ENCODE measurements around the gene NAPSA. TPM values are rescaled to one million over a fixed set of nuclear protein-coding genes. Genes with fewer than 3 reads are reported as not detected.
A peak's percentile ranks its signal among the peaks of the same experiment; 100 is the strongest.
"Not testable (repeated sequence)": the region's sequence is repeated elsewhere in the genome, so short reads cannot be mapped to it uniquely, and the experiment has no call there.

Gene NAPSA
- total RNA-seq, 1 donor from 2014 or later = 0.40 TPM

DNA sequence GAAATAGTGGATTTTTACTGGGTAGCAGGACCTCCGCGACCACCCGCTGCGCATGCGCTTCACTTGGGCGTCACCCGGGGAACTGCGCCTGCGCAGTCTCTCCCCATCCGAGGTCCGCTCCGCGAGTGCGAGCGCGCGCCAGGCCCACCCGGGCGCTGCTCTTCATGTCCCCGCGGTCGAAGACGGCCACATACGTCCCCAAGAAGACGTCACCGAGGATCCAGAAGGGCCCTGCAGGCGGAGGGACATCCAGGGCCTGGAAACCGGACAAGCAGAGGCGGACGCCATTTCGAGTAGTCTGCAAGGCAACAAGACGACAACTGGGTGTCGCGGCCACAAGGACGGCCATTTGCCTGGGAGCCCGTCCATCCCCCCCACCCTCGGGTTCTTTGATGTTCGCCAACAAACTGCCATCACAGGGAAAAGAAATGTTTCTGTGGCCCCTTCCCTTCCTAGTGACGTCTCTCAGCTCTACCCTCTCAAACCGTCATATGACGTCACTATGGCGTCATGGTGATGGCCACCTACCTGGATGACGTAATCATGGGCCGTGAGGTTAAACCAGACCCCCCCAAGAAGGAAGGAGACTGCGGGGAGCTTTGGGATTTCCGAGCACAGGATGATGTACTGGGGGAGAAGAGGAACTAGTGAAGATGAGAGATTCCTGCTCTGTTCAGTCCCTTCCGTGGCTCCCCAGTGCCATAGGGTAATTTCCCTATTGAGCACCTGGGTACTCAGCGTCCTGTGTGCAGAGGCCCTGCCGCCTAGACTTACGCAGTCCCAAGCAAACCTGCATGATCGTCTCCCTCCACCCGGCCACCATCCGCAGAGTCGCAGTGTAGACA is 6.7 kb downstream of the NAPSA start:
- ATAC-seq = peak; percentile 39

DNA sequence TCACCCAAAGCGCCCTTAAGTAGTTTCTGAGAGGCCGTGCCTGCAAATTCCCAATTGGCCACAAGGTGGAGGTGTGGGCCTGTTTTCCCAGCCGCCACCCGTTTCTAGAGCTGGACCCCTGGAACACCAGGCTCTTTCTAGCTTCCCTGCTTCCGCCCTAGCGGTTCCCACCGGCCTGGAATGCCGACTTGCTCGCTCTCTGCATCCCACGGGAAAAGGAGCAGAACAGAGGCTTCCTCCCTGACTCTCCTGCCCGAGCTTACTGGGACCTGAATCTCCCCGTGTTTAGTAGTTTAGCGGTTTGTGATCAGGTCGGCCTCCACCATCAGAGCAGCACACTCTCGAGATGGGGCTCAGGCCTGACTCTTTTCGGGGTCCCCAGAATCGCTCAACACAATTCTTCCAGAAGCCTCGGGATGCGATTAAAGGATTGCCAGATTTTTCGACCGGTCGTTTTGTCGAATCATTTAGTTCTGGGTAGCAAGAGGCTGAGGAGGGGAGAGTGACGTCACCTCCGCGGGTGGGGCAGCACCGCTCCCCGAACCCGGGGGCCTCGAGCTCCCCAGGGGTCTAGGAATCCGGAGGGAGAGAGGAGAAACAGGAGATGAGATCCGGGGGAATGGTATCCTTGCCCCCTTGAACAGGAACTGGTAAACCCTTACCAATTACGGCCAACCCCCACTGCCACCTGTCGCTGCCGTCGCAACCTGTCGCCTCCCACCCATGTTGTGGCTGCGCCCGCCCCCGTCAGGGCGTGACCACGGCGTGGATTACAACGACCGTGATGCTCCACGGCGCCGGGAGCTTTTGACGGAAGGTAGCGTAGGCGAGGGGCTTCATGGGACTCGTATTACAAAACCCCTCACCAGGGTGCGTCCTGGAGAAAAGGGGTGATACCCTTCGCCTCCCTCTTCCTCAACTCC is 8.0 kb downstream of the NAPSA start:
- ATAC-seq = peak; percentile 62

DNA sequence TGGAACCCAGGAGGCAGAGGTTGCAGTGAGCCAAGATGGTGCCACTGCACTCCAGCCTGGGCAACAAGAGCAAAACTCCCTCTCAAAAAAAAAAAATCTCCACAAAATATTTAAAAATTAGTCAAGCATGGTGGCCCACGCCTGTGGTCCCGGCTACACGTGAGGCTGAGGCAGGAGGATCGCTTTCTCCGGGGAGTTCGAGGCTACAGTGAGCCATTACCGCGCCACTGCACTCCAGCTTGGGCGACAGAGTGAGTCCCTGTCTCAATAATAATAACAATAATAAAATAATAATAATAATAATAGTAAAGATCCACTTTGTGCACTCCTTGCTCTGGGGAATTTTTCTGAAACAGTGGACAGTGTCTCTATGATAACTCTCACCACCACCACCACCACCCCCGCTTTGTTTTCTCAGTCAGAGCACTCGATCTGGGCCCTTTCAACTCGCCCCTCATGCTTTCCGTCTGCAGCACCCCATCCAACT is 8.7 kb downstream of the NAPSA start:
- ATAC-seq = no peak

DNA sequence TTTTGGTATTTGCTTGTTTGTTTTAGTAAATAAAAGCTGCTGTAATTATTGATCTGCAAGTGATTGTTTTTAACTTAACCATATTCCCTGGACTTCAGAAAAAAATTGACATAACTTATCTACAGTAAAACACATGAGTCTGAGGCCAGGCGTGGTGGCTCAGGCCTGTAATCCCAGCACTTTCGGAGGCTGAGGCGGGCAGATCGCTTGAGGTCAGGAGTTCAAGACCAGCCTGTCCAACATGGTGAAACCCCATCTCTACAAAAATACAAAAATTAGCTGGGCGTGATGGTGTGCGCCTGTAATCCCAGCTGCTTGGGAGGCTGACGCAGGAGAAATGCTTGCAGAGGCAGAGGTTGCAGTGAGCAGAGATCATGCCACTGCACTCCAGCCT is 12.0 kb downstream of the NAPSA start:
- ATAC-seq = not testable (repeated sequence)

DNA sequence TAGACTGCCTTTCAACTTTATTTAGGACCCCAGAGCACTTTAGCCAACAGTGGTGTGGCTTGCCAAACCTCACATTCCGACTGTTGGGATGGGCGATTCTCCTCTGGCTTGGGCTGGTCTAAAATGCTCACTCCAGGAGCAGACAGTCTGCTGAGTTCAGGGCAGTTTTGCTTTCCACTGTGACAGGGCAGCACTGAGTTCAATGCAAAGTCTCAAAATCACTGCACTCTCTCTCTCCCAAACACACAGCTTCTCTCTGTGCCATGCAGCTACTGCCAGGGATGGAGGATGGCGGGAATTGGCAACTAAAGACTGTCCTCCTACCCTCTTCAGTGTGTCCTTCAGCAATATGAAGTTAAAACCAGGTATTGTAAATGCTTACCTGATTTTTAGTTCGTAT is 13.2 kb downstream of the NAPSA start:
- ATAC-seq = no peak

DNA sequence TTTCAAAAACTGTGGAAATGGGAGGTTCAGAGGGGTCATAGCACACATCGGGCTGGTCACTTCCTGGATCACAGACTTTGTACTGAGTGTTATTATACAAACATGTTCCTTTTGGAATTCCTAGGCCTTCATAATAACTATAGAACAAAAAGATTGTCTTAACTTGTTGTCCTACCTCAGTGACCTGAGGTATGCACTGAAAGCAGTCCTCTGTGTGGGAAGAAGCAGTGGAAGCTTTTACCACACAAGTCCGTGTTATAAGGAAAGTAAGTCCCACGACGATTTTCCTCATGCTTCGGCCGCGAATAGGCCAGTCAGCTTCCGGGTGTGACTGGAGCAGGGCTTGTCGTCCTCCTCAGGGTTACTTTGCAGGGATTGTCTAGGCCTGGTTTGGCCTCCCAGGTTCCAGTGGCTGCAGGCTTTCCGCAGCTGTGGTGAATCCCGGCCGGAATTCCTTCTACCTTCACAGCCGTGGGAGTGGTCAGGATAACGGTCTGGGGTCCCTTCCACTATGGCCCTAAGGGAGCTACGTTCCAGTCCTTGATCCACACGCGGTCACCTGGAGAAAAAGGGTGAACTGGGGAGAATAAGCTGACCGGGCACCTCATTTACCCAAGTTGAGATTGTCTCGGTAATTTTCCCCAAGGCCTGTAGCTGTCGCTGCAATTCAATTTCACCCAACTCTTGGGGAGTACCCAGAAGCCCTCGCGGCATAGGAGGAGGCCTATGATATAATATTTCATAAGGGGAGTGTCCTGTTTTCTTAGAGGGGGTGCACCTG is 16.0 kb downstream of the NAPSA start:
- no peak for ATAC-seq

DNA sequence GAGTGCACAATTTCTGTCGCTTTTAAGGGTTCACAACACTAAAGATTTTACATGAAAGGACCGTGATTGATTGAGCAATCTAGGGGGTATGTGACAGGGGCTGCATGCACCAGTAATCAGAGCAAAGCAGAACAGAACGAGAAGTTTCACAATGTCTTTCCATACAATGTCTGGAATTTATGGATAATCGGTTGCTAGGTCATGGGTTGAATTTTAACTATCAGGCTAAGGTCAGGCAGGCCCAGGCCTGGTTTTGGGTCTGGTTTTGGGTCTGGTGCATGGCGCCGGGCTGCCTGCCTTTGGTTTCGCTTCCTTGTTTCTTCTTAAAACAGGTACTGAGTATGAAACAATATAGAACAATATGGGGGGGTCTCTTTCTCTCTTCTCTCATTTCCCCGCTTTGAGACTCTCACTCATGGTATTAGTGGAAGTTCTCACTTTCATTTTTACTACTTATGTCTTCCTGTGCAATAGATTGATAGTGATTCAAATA is 18.3 kb downstream of the NAPSA start:
- ATAC-seq = not testable (repeated sequence)

DNA sequence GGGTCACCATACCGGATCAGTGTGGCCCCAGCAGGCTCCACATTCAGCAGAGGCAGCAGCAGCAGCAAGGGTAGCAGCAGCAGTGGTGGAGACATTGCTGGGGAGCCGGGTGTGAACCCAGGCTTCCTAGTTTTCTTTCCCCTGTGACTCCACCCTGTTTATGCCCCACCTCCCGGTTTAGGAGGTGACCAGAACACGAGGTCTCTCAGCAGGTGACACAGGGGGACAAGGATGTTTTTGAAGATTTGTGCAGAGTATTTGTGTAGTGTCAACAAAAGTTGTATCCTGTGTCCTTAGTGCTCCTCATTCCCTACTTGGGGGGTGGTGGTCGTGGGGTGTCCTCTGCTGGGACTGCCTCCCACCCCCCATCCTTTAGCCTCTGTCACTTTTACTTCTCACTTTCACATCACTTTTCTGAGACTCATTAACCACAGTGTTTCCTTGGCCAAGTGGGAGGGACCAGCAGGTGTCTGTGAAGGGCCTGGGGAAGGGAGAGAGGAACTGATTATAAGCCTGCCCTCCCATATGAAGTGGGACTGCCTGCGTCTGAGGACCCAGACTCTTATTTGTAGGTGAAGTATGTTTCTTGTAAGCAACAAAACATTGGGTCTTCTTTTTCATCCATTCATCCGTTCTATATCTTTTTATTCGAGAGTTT is 20.6 kb downstream of the NAPSA start:
- ATAC-seq = peak; percentile 58

DNA sequence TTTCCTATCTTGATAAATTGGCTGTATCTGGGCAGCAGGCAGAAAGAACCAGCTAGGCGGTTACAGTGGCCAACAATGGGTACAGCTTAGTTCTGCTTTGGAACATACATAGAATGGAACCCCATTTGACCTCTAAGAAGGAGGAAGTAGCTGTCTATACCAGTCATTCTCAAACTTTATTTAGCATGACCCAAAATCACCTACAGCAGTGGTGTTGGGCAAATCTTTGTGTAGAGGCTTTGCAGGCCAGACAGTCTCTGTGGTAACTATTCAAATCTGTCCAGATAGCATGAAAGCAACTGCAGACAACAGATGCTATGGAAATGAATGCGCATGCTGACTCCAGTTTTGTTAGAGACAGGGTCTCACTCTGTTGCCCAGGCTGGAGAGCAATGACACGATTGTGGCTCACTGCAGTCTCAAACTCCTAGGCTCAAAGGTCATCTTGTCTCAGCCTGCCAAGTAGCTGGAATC is 24.3 kb downstream of the NAPSA start:
- ATAC-seq = peak; percentile 43

DNA sequence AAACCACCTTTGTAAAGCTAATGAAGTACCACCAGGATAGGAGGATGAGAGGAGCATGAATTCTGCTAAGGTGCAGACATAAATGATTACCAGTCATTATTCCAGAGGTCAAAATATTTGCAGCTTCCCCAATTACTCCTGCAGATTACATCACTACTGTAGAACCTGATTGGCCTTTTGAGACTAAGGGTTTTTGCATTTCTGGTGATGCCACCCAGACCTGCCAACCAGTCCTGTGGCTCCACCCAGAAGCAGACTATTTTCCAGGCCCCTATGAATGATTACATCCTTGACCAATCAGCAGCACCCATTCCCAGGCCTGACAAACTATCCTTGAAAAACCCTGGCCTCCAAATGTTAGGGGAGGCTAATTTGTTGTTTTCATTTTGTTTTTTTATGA is 25.1 kb downstream of the NAPSA start:
- ATAC-seq = no peak

DNA sequence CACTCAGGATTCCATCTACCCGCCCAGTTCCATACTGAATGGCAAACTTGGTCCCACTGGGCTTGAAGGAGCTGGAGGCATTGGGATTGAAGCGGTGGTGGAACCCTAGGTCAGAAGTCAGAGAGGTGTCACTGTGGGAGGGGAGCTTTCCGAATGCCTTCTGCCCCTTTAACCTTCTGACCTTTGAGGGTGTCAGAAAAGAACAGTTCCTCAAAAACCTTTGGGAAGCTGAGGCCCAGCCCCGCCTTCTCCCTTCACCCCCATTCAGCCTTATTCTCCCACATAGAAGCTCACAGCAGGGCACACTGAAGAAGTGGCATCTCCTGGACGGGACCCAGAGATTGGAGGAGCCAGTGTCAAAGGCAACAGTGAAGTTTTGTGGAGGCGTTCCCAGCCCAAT is 28.4 kb downstream of the NAPSA start:
- not testable (repeated sequence) for ATAC-seq

DNA sequence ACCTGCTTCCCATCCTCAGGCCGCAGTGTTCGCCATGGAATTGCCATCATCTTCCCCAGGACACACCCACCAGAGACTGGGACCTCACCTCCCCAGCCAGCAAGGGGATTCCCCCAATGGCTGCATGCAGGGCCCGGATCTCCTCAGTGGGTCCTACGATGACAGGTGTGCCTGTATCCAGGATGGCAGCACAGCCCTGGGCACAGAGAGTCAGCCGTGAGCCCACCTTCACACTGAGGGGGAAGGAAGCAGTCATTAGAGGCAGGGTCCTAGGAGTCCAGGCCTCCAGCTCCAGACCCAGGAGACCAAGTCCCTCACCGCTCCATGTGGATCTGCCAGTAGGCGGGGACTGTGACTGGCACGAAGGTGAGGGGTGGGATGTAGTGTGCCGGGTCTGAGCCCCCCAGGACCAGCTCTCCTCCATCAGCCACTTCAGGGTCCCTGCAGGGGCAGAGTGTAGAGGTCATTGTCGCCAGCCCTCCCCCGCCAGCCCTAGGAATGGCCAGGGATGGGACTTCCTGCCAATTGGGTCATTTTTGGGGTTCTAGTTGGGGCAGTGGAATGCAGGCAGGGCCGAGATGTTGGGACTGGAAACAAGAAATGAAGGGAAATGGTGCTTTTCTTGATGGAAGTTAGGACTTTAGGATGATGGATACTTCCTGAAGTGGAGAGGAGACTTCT is 30.6 kb downstream of the NAPSA start:
- no peak for ATAC-seq

DNA sequence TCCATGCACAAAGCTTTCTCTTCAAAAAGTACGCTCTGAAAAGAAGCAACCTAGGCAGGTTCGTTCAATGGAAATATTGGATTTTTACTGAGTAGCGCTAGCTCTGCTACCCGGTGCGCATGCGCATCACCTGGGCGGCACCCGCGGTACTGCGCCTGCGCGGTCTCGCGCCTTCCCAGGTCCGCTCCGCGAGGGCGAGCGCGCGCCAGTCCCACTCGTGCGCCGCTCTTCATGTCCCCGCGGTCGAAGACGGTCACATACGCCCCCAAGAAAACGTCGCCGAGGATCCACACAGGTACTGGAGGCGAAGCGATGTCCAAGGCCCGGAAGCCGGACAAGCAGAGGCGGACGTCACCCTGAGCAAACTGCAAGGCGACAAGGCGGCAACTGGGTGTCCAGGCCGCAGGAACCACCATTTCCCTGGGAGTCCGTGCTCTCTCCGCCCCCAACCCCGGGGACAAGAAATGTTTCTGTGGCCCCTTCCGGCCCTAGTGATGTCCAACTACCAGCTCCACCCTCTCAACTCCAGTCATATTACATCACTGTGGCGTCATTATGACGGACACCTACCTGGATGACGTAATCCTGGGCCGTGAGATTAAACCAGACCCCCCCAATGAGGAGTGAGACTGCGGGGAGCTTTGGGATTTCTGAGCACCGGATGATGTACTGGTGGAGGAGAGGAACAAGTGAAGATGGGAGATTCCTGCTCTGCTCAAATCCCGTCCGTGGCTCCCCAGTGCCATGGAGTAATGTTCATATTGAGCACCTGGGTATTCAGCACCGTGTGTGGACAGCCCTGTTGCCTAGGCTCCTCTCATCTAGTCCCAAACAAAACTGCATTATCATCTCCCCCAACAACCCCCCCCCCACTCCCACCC is 31.5 kb downstream of the NAPSA start:
- ATAC-seq = peak; percentile 20

DNA sequence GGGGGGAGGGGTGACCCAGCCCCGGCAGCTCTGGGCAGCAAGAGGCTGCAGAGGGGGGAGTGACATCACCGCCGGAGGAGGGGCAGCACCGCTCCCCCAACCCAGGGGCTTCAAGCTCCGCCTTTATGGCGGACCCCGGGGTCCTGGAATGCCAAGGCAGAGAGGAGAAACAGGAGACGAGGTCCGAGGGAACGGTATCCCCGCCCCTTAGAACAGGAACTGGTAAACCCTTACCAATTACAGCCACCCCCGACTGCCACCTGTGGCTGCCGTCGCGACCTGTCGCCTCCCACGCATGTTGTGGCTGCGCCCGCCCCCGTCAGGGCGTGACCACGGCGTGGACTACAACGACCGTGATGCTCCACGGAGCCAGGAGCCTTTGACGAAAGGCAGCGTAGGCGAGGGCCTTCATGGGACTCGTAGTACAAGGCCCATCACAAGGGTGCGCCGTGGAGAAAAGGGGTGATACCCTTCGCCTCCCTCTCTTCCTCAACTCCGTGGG is 32.2 kb downstream of the NAPSA start:
- peak; percentile 53 for ATAC-seq

DNA sequence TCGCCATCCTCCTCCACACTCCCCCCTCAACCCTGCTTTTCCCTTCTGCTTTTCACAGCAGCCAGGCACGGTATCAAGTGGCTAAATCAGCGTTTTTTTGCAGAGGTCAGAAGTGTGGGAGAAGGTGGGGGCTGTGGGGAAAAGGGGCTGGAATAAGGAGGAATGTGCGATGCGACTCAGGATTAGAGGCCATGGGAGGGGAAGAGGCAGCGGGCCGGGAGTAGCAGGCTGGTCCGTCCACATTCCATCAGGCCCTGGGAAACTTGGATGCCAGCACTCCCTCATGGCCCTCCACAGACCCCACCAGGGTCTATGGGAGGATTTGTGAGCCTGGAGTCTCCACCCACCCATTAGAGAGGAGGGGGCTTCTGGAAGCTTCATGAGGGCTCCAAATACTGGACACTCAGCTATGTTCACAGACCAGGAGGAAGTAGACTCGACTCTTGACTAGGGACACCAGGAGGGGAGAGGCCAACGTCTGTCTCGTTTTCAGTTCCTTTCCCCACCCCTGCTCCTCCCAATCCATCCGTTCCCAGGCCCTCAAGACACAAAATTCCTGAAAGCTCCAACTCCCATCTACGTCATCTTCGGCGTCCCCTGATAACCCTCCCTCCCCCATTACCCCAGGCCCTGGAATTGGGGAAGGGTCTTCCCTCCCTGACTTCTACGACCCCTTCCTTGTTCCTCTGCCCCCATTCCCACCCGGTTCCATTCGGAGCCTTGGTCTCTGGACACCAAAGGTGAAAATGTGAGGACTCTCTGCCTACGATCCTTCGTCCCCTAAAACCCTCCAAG is 33.0 kb downstream of the NAPSA start:
- ATAC-seq = no peak

DNA sequence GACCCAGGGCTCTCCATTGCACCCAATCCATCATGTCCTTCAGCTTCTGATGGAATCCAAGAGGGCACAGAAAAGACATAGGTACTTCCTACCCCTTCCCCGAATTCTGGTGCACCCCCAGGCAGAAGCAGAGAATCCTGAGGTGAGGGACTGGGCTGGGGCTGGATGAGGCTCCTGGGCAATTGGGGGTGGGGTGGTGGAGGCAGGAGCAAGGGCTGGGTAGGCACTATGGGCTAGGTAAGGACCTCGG is 33.5 kb downstream of the NAPSA start:
- ATAC-seq = no peak

DNA sequence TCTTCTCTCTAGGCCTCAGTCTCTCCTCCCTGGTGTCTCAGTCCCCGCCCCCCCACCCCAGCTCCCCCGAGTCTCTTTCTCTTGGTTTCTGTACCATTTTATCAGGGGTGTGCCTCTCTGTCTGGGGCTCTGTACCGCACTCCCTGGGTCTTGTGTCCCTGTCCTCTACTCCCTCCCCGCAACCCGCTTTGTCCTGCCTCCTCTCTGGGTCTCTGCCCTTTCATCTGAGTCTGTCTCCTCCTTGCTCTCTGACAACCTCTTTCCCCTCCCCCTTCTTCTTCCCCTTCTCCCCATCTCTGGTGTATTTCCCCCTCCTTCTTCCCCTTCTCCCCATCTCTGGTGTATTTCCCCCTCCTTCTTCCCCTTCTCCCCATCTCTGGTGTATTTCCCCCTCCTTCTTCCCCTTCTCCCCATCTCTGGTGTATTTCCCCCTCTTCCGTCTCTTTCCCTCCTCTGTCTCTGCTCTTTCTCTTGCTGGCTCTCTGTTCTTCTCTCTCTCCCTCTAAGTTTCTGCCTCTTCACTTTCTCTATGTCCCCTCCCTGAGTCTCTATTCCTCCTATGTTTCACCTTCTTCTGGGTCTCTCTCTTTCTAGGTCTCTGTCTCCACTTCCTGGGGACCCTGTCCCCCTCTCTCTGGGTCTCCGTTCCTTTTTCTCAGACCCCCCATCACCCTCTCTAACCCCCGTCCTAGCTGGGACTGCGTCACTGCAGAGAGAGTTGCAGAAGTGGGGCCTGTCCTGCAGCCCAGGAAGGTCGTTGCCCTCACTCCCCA is 34.0 kb downstream of the NAPSA start:
- no peak for ATAC-seq

DNA sequence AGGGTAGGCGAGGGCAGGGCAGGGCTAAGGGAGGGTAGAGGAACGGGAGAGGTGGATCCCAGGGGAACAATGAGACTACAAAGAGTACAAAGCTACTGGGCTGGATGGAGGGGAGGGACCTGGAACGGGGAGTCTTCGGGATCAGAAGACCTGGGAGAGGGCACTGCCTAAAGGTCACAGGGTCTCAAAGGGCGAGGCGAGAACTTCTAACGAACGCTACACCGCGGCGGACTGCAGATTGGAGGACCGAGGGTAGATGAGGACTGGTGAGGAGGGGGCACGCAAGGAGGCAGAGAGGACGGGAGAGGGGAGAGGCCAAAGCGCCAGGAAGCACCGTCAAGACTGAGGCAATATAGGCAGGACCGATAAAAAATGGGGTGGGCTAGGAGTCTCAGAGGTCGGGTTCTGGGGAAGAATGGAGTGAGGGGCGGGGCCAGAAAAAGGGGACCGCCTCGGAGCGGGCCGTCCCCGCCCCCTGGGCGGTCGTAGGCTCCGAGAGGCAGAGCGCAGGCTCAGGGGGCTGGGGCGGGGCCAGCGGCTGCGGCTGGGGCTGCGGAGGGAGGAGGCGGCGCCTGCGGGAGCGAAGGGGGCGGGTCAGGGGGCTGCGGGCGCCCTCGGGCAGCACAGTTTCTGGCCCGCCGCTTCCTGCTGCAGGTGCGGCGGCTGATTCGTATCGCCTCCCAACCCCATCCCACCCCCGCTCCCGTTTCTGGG is 34.9 kb downstream of the NAPSA start:
- peak; percentile 15 for ATAC-seq

All from esophagus mucosa (tissue), 1 donor.